ENCODE data around the gene CYSLTR2.

GRCh38 chr13:48741377-48741776 is 87.6 kb downstream of the CYSLTR2 start:
- TF ChIP-seq REST (IDR thresholded peaks at IDR 0.05; ENCODE audit: low read depth) (no peak), EP300 (IDR thresholded peaks at IDR 0.05; ENCODE audit: borderline replicate concordance) (no peak), TAF1 (IDR thresholded peaks at IDR 0.05; ENCODE audit: low read depth) (no peak), NFIC (IDR thresholded peaks at IDR 0.05) (no peak), USF1 (IDR thresholded peaks at IDR 0.05) (no peak), TEAD4 (IDR thresholded peaks at IDR 0.05) (no peak), CEBPB (IDR thresholded peaks at IDR 0.05) (no peak), ZBTB7A (IDR thresholded peaks at IDR 0.05; ENCODE audit: low read depth) (no peak), TCF12 (IDR thresholded peaks at IDR 0.05; ENCODE audit: low read depth) (no peak), EGR1 (IDR thresholded peaks at IDR 0.05) (no peak), YY1 (IDR thresholded peaks at IDR 0.05; ENCODE audit: low read depth) (no peak), RAD21 (IDR thresholded peaks at IDR 0.05; ENCODE audit: low read depth) (no peak)
